Activated T-cell treated with anti-CD3 and anti-CD28 coated beads, Interleukin-2, amount 50 U/mL, for 24 hours (primary cell): ENCODE data around the gene CMYA5.
"Not testable (repeated sequence)": the region's sequence is repeated elsewhere in the genome, so short reads cannot be mapped to it uniquely, and the experiment has no call there.

Experiments
- DNase-seq: peaks from one replicate; pipeline ENCODE4 v3.0.0-alpha.2; 2020
- H3K27ac Mint-ChIP-seq: 2 replicates; pipeline ENCODE4 v1.8.0; 2020; ENCODE audit warnings: mild to moderate bottlenecking, mixed read lengths
- H3K27me3 Mint-ChIP-seq: 2 replicates; pipeline ENCODE4 v1.8.0; 2020; ENCODE audit warnings: mixed read lengths
- H3K36me3 Mint-ChIP-seq: 2 replicates; pipeline ENCODE4 v1.8.0; 2020; ENCODE audit warnings: low read depth, mixed read lengths
- H3K4me1 Mint-ChIP-seq: 2 replicates; pipeline ENCODE4 v1.8.0; 2020; ENCODE audit warnings: low read depth, mixed read lengths
- H3K4me3 Mint-ChIP-seq: 2 replicates; pipeline ENCODE4 v1.8.0; 2020; ENCODE audit warnings: mild to moderate bottlenecking, moderate library complexity, mixed read lengths
- H3K9me3 Mint-ChIP-seq: 2 replicates; pipeline ENCODE4 v1.8.0; 2020; ENCODE audit warnings: mixed read lengths

The CMYA5 gene

GRCh38 chr5:79692596-79692995 is 3.0 kb downstream of the CMYA5 start:
- H3K36me3 Mint-ChIP-seq: peaks cover 24% of the 10 kb centered on the region
- no peak overlapping the region for H3K27ac Mint-ChIP-seq
- no peak for DNase-seq
- no peaks in the 10 kb centered on the region for H3K4me1 Mint-ChIP-seq
- no peaks in the 10 kb centered on the region for H3K27me3 Mint-ChIP-seq
- H3K9me3 Mint-ChIP-seq: no peaks in the 10 kb centered on the region
- no peak overlapping the region for H3K4me3 Mint-ChIP-seq

DNA sequence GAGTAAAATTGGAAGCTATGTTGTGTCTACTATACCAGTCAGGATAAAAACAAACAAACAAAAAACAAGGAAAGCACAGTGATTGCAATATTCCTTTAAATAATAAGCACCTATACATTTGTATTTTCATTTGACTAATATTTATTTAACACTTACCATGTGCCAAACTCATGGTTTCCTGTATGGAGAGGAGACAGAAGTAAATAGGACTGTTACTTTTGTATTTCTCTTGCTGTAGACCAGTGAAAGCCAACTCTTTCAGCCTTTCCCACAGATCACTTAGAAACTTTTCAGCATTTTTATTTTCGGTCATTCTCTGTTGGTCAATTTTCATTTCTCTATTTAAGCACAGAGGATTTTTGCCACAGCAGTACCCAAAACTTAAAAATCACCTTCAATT is 4.5 kb downstream of the CMYA5 start:
- peaks cover 11% of the 10 kb centered on the region for H3K36me3 Mint-ChIP-seq
- no peaks in the 10 kb centered on the region for H3K9me3 Mint-ChIP-seq
- H3K4me1 Mint-ChIP-seq: no peaks in the 10 kb centered on the region
- H3K4me3 Mint-ChIP-seq: no peak overlapping the region
- no peak for DNase-seq
- no peaks in the 10 kb centered on the region for H3K27me3 Mint-ChIP-seq
- no peak overlapping the region for H3K27ac Mint-ChIP-seq

- DNase-seq: no peak
- peaks cover 10% of the 10 kb centered on the region for H3K36me3 Mint-ChIP-seq
- H3K4me3 Mint-ChIP-seq: no peak overlapping the region
- H3K9me3 Mint-ChIP-seq: no peaks in the 10 kb centered on the region
- no peaks in the 10 kb centered on the region for H3K27me3 Mint-ChIP-seq
- no peak overlapping the region for H3K27ac Mint-ChIP-seq
- H3K4me1 Mint-ChIP-seq: peaks cover 4% of the 10 kb centered on the region
Measured at GRCh38 chr5:79694652-79695051, 5.0 kb downstream of the CMYA5 start.

DNA sequence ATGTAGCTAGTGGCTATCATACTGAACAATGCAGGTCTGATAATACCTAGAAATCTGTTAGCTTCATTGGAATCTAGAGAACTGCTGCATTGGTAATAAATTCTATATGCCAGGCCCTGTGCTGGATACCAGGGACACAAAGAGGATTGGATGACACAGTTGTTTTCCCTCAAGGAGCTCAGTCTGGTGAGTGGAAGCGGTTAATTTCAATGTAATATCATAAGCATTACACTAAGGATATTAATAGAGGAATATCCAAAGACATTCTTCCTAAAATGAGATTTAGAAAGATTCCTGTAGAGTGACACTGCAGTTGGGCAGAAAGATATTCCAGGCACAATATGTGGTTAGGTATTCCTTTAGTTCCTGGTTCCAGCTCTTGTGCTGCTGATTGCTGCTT is 5.9 kb downstream of the CMYA5 start:
- Mint-ChIP-seq H3K27ac (no peak overlapping the region), H3K36me3 (peaks cover 4% of the 10 kb centered on the region), H3K27me3 (no peaks in the 10 kb centered on the region), H3K4me3 (no peak overlapping the region), H3K4me1 (peaks cover 13% of the 10 kb centered on the region), H3K9me3 (no peaks in the 10 kb centered on the region)
- no peak for DNase-seq

- DNase-seq: no peak
- H3K9me3 Mint-ChIP-seq: no peaks in the 10 kb centered on the region
Measured at GRCh38 chr5:79697222-79698170, 7.9 kb downstream of the CMYA5 start.

DNA sequence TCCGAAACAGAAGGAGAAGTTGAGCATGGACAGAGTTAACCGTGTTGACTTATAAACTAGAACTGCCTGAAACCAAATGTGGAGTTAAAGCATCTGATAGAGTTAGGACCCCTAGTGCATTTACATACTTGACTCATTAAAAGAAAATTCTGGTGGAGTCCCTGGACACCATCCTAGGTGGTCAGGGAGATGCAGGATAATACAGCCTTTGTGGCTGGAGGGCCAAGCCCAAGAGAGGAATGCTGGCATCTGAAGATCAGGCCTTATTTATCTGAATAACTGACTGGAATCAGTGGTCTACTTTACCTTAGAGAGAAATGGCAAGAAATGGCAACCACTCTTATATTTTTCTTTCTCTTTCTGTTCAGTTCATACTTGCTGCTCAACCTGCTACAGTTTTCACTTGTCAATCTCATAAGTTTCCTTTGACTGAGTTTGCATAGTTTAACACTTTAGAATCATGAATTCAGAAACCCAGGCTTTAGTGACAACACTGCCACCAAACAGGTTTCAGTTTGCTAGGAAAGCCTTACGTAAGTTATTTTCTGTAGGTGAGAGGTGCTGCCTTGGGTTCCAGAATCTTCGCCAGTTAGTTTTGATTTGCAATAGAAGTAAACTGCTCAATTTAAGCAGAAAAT is 10.2 kb downstream of the CMYA5 start:
- H3K9me3 Mint-ChIP-seq: no peaks in the 10 kb centered on the region
- peaks cover 16% of the 10 kb centered on the region for H3K4me1 Mint-ChIP-seq
- DNase-seq: no peak
- H3K36me3 Mint-ChIP-seq: no peaks in the 10 kb centered on the region
- no peaks in the 10 kb centered on the region for H3K27me3 Mint-ChIP-seq
- no peak overlapping the region for H3K4me3 Mint-ChIP-seq
- H3K27ac Mint-ChIP-seq: peak overlapping the region; percentile 78

More at GRCh38 chr5:79697222-79698170, 7.9 kb downstream of the CMYA5 start:
- Mint-ChIP-seq H3K27ac (no peak overlapping the region), H3K4me3 (no peak overlapping the region), H3K4me1 (peaks cover 14% of the 10 kb centered on the region), H3K27me3 (no peaks in the 10 kb centered on the region), H3K36me3 (no peaks in the 10 kb centered on the region)

GRCh38 chr5:79702606-79703380 is 13.2 kb downstream of the CMYA5 start:
- Mint-ChIP-seq H3K4me1 (peaks cover 16% of the 10 kb centered on the region), H3K9me3 (no peaks in the 10 kb centered on the region), H3K27me3 (no peaks in the 10 kb centered on the region), H3K36me3 (no peaks in the 10 kb centered on the region), H3K27ac (peak overlapping the region; percentile 28), H3K4me3 (no peak overlapping the region)
- DNase-seq: peak; percentile 53

- Mint-ChIP-seq H3K9me3 (no peaks in the 10 kb centered on the region), H3K4me1 (peaks cover 16% of the 10 kb centered on the region), H3K27me3 (no peaks in the 10 kb centered on the region), H3K27ac (no peak overlapping the region), H3K4me3 (no peak overlapping the region), H3K36me3 (no peaks in the 10 kb centered on the region)
- no peak for DNase-seq
Measured at GRCh38 chr5:79703381-79703645, 13.7 kb downstream of the CMYA5 start.

DNA sequence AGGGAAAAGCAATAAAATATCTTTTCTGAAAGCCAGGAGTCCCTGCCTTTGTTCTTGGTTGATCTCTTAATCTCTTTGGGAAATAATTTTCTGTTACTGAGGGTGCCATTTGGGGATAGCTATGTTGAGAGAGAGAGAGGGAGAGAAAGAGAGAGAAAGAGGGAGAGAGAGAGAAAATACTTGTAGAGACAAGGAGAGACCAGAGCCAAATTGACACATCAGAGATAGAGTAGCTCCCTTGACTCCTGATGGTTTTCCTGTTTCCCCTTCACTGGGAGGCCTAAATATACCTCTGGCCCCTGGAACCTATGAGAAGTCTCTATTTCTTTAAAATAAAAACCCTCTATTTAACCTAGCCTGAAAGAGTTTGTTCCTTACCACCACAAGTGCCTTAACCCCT is 14.9 kb downstream of the CMYA5 start:
- Mint-ChIP-seq H3K27me3 (no peaks in the 10 kb centered on the region), H3K4me1 (peaks cover 12% of the 10 kb centered on the region), H3K36me3 (no peaks in the 10 kb centered on the region), H3K9me3 (no peaks in the 10 kb centered on the region), H3K4me3 (no peak overlapping the region), H3K27ac (no peak overlapping the region)
- no peak for DNase-seq

DNA sequence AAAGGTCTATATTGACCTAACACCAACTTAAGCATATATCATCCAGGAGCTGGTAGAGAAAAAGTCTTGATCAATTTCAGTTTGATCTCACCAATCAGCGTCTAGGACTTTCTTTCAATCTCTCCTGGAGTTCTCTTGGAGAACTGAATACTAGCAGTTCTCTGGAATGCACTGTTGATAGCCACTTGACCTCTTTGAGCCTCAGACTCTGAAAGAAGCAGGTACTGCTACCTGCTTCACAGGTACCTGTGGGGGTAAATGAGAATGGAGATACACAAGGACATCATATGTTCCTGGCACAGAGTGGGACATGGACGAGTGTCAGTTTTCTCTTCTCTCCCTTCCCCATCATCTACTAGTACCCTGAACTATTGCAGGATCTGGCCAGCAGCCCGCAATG is 16.0 kb downstream of the CMYA5 start:
- H3K4me3 Mint-ChIP-seq: no peak overlapping the region
- no peak for DNase-seq
- no peaks in the 10 kb centered on the region for H3K27me3 Mint-ChIP-seq
- H3K36me3 Mint-ChIP-seq: no peaks in the 10 kb centered on the region
- H3K27ac Mint-ChIP-seq: no peak overlapping the region
- H3K9me3 Mint-ChIP-seq: no peaks in the 10 kb centered on the region
- H3K4me1 Mint-ChIP-seq: peaks cover 2% of the 10 kb centered on the region

DNA sequence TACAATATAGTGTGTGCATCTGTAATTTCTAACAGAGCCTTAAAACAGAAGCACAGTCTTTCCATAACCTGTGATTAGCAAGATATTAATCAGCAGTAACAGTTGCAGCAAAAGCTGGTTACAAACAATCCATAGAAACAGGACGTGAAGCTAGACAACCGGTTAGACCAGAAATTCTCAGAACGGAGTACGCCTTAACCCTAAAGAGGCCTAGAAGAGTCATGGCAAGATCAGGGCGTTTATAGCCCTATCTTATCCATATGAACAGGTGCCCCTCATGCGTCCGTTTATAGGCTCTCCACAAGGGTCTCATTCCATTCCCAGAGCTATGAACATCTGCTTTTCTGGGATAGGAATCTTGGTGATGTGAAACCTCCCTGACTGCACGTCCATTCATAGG is 16.7 kb downstream of the CMYA5 start:
- H3K36me3 Mint-ChIP-seq, H3K27me3 Mint-ChIP-seq, H3K9me3 Mint-ChIP-seq, H3K4me3 Mint-ChIP-seq, H3K4me1 Mint-ChIP-seq, DNase-seq, H3K27ac Mint-ChIP-seq: not testable (repeated sequence)

- Mint-ChIP-seq H3K36me3 (no peaks in the 10 kb centered on the region), H3K27ac (no peak overlapping the region), H3K4me1 (peaks cover 2% of the 10 kb centered on the region), H3K4me3 (no peak overlapping the region), H3K9me3 (no peaks in the 10 kb centered on the region), H3K27me3 (no peaks in the 10 kb centered on the region)
- DNase-seq: no peak
Measured at GRCh38 chr5:79707535-79707934, 17.9 kb downstream of the CMYA5 start.

DNA sequence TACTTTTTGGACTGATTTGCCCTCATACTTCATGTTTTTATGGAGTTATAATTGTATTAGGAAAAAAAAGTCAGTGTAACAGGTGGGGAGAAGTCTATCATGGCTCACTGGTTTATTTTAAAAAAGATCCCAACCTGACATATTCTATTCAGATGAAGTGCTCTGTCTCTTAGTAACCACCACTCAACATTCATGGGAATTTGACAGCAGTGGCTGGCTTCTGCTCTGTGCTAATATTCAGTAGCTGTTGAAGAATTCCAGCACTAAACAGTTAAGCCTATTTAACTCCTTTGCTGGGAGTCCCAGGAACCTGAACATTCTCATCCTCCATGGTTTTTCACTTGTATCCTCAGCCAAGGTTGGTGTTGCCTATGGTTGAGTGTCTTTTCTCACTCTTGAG is 23.1 kb downstream of the CMYA5 start:
- no peak for DNase-seq
- no peak overlapping the region for H3K27ac Mint-ChIP-seq
- peaks cover 2% of the 10 kb centered on the region for H3K9me3 Mint-ChIP-seq
- H3K4me3 Mint-ChIP-seq: no peak overlapping the region
- H3K4me1 Mint-ChIP-seq: no peaks in the 10 kb centered on the region
- no peaks in the 10 kb centered on the region for H3K27me3 Mint-ChIP-seq
- no peaks in the 10 kb centered on the region for H3K36me3 Mint-ChIP-seq

DNA sequence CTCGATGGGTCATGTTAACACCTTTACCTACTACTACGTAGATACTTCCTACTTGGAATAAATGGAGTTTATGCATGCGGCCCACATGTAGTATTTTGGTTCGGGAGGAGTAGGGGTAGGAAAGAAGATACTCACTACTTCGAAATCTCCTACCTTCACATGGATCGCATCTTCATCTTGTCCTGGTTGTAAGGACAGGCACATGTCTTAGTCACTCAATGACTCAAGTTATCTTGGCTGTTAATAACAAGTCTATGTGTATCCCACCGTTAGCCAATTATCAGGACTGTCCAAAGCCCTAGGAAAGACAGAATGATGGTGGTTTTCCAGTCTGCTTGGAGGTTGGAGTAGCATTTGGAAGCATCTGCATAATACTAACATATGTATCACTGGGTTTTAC is 24.1 kb downstream of the CMYA5 start:
- H3K27me3 Mint-ChIP-seq: no peaks in the 10 kb centered on the region
- no peaks in the 10 kb centered on the region for H3K36me3 Mint-ChIP-seq
- H3K4me3 Mint-ChIP-seq: no peak overlapping the region
- DNase-seq: no peak
- H3K4me1 Mint-ChIP-seq: no peaks in the 10 kb centered on the region
- peaks cover 4% of the 10 kb centered on the region for H3K9me3 Mint-ChIP-seq
- H3K27ac Mint-ChIP-seq: no peak overlapping the region

GRCh38 chr5:79716839-79717238 is 27.2 kb downstream of the CMYA5 start:
- Mint-ChIP-seq H3K27ac (no peak overlapping the region), H3K4me3 (no peak overlapping the region), H3K4me1 (no peaks in the 10 kb centered on the region), H3K9me3 (peaks cover 23% of the 10 kb centered on the region), H3K27me3 (no peaks in the 10 kb centered on the region), H3K36me3 (peaks cover 8% of the 10 kb centered on the region)
- DNase-seq: no peak
